OCI-M2 (cell line): ENCODE measurements around the gene DRC3.
"Not testable (repeated sequence)": the region's sequence is repeated elsewhere in the genome, so short reads cannot be mapped to it uniquely, and the experiment has no call there.

Experiments used
- DNase-seq: peaks from one replicate; lab custom pipeline; 2025; ENCODE audit not compliant: unreplicated experiment; lab: John Stamatoyannopoulos, UW

DRC3 gene

DNA sequence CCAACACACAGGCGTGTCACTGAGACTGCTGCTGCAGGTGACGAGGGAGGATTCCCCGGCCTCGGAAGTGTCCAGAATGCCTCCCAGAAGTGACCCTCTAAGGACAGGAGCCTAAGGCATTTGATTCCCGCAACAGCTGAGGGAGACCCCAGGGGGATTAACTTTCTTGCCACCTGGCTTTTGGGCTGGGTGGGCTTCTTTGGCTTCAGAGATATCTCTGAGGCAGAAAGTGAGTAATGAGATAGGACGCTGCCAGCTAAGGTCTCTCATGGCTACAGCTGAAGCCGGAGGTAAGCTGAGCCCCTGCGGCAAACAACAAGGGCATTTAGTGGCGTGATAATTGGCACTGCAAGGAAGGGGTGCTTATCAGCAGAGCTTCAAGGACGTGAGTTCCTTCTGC lies 17.0 kb downstream of the DRC3 start:
- no peak for DNase-seq

- no peak for DNase-seq
Measured at GRCh38 chr17:17990282-17990681, 17.6 kb downstream of the DRC3 start.

DNA sequence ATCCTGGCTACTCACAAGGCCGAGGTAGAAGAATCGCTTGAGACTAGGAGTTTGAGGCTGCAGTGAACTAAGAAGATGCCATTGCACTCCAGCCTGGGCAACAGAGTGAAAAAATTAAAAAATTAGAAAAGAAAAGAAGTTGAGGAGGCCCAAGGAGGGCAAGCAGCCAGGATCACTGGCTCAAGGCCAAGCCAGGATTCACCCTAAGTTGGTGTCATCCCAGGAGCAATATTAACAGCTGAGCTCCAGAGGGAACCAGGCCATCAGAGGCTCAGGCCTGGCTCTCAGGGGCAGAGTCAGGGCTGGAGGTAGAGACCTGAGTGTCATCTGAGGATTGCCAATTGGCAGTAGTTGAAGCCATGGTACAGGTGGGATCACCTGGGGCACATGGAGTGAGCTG lies 20.7 kb downstream of the DRC3 start:
- DNase-seq, result no peak

DNA sequence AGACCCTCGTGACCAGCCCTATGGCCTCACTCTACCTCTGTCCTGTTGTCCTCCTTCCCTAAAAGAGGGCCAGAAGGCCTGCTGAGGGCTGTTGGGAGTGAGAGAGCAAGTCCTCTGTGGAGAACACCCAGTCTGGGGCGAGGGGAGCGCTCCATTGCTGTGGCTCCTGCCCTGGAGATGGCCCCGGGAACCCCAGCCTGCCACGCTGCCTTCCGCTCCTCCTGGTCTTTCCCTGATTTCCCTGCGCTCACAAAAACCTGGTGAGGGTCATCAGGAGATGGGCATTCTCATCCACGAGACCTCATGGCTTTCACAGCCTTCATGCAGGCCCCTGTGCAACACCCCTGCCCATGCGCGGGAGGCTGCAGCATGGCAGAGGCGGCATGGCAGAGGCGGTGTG lies 21.2 kb downstream of the DRC3 start:
- DNase-seq, result no peak

DNA sequence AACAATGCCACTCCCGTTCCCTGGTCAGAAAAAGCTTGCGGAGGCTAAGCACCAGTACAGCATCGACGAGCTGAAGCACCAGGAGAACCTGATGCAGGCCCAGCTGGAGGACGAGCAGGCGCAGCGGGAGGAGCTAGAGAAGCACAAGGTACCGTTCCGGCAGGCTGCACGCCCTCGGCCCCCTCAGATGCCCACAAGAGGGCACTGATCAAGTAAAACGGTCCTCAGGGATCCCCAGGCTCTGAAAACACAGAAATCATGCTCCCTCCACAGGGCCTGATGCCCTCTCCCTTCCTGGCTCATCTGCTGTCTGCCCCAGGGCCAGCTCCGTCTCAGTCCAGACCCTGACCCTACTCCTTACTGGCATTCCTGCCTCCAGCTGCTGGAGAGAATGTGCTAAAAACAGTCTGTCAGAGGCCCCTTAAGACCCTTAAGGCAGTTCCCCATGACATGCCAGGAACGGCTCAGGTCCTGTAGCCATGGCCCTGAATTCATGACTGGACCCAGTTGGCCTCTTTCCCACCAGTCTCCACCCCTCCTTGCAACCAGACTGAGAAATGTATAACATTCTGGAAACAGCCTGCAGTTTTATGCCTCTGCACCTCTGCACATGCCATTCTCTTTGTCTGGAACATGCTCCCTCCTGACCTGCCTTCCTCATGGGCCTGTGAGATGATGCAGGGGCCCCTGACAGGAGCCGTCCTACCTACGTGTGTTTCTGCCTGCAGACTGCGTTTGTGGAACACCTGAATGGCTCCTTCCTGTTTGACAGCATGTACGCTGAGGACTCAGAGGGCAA lies 21.8 kb downstream of the DRC3 start:
- no peak for DNase-seq

GRCh38 chr17:17995887-17996286 lies 23.2 kb downstream of the DRC3 start:
- DNase-seq, result not testable (repeated sequence)

DNA sequence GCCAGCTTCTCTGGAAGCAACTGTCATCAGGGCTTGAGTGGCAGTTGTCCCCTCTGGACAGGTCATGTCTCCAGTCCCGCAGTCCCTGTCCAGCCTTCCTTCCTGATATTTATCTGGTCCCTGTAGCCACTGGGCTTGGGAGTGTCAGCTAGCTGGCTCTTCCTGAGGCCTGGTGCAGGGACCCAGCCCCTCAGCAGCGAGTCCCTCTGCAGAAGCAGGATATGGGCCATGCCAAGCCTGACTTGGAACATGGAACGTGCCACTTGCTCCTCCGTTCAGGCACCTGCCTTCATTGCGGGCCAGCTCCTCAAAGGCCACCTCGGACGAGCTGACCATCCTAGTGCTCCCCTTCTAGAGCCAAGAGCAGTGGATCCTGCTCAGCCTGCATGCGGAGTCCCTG lies 26.3 kb downstream of the DRC3 start:
- no peak for DNase-seq

- no peak for DNase-seq
Measured at GRCh38 chr17:17999364-18000029, 26.8 kb downstream of the DRC3 start.

- DNase-seq, result no peak
Measured at GRCh38 chr17:18000030-18000408, 27.4 kb downstream of the DRC3 start.

DNA sequence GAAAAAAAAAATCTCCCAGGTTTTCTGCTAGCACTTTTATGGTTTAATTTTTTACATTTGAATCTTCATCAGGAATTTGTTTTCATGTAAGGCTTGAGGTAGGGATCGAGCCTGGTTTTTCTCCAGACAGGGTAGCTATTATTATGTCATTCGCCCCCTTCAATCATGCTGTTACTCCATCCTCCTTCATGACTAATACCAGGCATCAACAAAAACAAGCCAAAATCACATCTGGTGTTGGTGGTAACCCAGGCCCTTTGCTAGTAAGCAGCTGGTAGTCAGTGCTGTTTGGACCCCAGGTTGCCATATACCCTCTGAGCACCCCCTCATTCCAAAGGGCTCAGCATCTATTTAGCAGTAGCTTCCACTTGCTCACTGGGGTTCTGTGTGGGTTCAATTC lies 29.5 kb downstream of the DRC3 start:
- DNase-seq, result no peak

- DNase-seq, result no peak
Measured at GRCh38 chr17:18004345-18004744, 31.7 kb downstream of the DRC3 start.

GRCh38 chr17:18004884-18005305 lies 32.2 kb downstream of the DRC3 start:
- no peak for DNase-seq

DNA sequence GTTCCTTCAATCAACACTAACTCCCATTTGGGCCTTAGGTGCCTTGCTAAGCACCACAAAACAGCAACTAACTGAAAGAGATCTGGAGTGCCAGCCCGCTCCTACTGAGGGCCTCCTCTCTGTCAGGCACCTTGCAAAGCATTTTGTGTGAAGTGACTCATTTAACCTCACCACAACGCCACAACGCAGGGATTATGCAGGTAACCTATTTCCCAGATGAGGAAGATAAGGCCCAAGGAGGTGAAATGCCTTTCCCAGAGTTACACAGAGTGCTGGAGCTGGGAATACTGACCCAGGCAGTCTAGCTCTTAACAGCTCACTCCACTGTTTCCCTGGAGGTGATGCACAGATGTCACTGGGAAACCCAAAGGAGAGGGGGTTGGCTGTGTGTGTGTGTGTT lies 32.8 kb downstream of the DRC3 start:
- DNase-seq, result no peak

GRCh38 chr17:18006495-18007239 lies 34.0 kb downstream of the DRC3 start:
- DNase-seq, result no peak

DNA sequence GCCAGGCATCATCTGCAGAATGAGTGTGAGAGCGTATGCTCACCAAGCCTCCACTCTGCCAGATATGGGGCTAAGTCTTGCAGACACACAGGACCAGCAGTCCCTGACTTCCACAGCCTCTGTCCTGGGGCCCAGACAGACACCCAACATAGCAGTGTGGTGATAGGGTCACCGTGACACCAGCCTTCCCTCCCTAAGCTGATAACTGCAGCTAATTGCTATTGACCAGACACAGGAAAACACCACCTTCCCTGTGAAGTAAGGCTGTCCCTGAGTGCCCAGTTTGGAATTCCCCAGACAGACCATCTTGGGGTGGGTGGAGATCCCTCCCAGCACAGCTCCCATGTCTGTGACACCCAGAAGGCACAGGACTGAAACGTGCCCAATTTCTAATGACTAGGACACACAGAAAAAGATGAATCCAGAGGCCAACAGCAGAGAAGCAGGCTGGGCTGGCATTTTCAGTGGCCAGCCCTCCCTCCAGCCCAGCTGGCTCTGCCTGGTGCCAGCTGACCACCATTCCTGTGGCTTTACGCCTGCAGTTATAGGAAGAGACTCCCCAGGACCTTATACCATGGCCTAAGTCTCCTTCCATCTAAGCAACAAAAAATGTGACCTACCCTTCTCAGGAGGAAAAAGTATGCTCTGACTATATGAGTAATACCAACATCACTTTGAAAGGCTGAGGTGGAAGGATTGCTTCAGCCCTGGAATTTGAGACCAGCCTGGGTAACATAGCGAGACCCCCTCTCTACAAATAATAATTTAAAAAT lies 36.0 kb downstream of the DRC3 start:
- DNase-seq, result no peak

GRCh38 chr17:18009609-18010420 lies 37.2 kb downstream of the DRC3 start:
- DNase-seq, result no peak

DNA sequence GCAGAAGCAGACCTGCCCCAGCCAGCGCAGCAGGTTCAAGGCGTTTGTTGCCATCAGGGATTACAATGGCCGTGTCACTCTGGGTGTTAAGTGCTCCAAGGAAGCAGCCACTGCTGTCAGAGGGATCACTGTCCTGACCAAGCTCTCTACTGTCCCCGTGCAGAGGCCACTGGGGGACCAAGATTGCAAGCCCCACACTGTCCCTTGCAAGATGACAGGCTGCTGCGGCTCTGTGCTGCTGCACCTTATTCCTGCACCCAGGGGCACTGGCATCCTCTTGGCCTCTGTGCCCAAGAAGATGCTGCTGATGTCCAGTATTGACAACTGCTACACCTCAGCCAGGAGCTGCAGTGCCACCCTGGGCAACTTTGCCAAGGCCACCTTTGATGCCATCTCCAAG lies 38.6 kb downstream of the DRC3 start:
- DNase-seq, result no peak

DNA sequence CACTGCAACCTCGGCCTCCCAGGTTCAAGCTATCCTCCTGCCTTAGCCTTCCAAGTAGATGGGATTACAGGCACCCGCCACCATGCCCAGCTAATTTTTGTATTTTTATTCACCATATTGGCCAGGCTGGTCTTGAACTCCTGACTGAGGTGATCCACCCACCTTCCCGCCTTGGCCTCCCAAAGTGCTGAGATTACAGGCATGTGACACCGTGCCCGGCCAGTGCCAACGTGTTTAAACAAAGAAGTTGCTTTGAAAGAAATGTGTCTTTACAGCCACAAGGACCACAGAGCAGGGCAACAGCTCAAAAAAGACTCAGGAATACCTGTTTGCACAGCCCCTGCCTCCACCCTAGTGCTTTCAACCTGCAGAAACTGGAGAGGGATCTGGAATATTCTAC lies 41.3 kb downstream of the DRC3 start:
- no peak for DNase-seq

GRCh38 chr17:18015593-18015992 lies 42.9 kb downstream of the DRC3 start:
- DNase-seq, result no peak

GRCh38 chr17:18016426-18016825 lies 43.8 kb downstream of the DRC3 start:
- DNase-seq, result no peak
